Fibroblast of lung (primary cell): ENCODE data around the gene PPID.

Experiments
- EZH2 ChIP-seq: IDR thresholded peaks from 2 replicates; pipeline ENCODE4 v1.5.1; 2012; ENCODE audit warnings: low read length, control low read depth, mild to moderate bottlenecking; ENCODE audit errors: missing control alignments
- TF ChIP-seq, protein P1 (sequence below), 2 donors: IDR thresholded peaks in 1 of 2; conservative IDR thresholded peaks in 1 of 2; 1 replicate in 1 of 2; 2 replicates in 1 of 2; pipeline ENCODE4 v1.5.1; 2011 to 2012; ENCODE audit warnings: low read length in 2 of 2, control low read depth in 1 of 2, inconsistent platforms in 1 of 2, low read depth in 1 of 2, mild to moderate bottlenecking in 1 of 2

DNA sequence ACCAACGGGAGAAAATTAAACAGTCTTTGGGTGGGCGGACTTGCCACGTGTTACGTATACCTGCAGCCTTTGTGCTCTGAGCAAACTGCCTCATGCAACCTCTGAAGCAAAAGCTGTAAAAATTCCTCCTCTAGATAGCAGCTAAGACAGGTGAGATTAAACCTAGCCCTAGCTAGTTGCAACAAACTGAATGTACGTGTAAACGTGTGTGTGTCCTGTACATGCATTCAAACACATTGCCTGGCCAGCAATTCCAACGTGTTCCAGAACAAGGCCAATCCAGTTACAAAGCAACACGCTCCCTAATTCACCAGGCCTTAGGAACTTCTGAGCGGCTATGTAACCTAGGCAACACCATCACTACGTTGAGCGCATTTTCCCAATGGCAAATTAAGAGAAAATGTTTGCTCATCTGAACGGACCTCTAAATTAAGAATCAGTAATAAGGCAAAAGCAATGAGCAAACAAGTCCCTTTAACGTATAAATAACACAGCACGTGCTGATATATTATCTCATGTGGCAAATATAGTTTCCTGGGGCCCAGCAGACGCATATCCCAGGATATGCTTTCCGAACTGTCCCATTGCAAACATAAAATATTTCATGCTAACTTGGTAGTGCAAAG, 792 bp downstream of the PPID start:
- TF ChIP-seq, protein P1, sequence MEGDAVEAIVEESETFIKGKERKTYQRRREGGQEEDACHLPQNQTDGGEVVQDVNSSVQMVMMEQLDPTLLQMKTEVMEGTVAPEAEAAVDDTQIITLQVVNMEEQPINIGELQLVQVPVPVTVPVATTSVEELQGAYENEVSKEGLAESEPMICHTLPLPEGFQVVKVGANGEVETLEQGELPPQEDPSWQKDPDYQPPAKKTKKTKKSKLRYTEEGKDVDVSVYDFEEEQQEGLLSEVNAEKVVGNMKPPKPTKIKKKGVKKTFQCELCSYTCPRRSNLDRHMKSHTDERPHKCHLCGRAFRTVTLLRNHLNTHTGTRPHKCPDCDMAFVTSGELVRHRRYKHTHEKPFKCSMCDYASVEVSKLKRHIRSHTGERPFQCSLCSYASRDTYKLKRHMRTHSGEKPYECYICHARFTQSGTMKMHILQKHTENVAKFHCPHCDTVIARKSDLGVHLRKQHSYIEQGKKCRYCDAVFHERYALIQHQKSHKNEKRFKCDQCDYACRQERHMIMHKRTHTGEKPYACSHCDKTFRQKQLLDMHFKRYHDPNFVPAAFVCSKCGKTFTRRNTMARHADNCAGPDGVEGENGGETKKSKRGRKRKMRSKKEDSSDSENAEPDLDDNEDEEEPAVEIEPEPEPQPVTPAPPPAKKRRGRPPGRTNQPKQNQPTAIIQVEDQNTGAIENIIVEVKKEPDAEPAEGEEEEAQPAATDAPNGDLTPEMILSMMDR (conservative IDR thresholded peaks at IDR 0.05 in 1 of 2, IDR thresholded peaks at IDR 0.05 in 1 of 2; ENCODE audit: low read depth in 1 of 2, low read length in 2 of 2): no peak
- TF ChIP-seq EZH2: no peak
